SK-N-SH (cell line): Measurements from ENCODE around the gene PCNX1. TPM values are rescaled to one million over a fixed set of nuclear protein-coding genes. Genes with fewer than 3 reads are reported as not detected.

Experiments
- CTCF ChIA-PET: fragments of 300-600, 350-600 bp; formaldehyde crosslinking; extraction: SDS; loops from one replicate; lab custom pipeline; 2021; lab: Yijun Ruan, JAX
- POLR2A ChIA-PET: fragments of 350-600 bp; sonication (Branson Sonifier 250); formaldehyde crosslinking; extraction: SDS; loops from one replicate; lab custom pipeline; 2020; ENCODE audit warnings: antibody characterized with exemption, inconsistent platforms; lab: Yijun Ruan, JAX
- DNase-seq: peaks from one replicate; pipeline ENCODE4 v3.0.0; 2012
- H2AFZ ChIP-seq: fragments of 200-600 bp; sonication (generic); 2 replicates; pipeline ENCODE4 v1.8.1; 2016; ENCODE audit warnings: antibody characterized with exemption, mild to moderate bottlenecking, low read depth
- H3F3A ChIP-seq: fragments of 200-600 bp; sonication (generic); replicated peaks from 2 replicates; pipeline ENCODE3; 2016; ENCODE audit warnings: antibody characterized with exemption, mild to moderate bottlenecking; ENCODE audit not compliant: insufficient read depth
- H3K27ac ChIP-seq, 2 experiments: fragments of 200-500 bp in 1 of 2; fragments of 200-600 bp in 1 of 2; sonication (Bioruptor generic) in 1 of 2; sonication (generic), shearing (Covaris generic) in 1 of 2; 2 replicates each; pipeline versions ENCODE4 v1.5.1 to v1.6.1; 2014 to 2016; ENCODE audit warnings: low read depth in 2 of 2, inconsistent platforms in 1 of 2, low read length in 1 of 2, mild to moderate bottlenecking in 1 of 2, mixed read lengths in 1 of 2
- H3K27me3 ChIP-seq: fragments of 200-600 bp; sonication (generic), shearing (Covaris generic); 2 replicates; pipeline ENCODE4 v1.6.1; 2016; ENCODE audit warnings: mixed run types; ENCODE audit not compliant: insufficient read depth
- H3K36me3 ChIP-seq, 2 experiments: fragments of 200-500 bp in 1 of 2; fragments of 200-600 bp in 1 of 2; sonication (Bioruptor generic) in 1 of 2; sonication (generic) in 1 of 2; replicated peaks in 1 of 2; 2 replicates each; pipeline versions ENCODE3 to v1.5.1; 2014 to 2016; ENCODE audit warnings: low read length in 1 of 2, mild to moderate bottlenecking in 1 of 2; ENCODE audit not compliant: insufficient read depth in 2 of 2, control insufficient read depth in 1 of 2
- H3K4me1 ChIP-seq, 2 experiments: fragments of 200-500 bp in 1 of 2; fragments of 200-600 bp in 1 of 2; sonication (Bioruptor generic) in 1 of 2; sonication (generic), shearing (Covaris generic) in 1 of 2; 2 replicates each; pipeline versions ENCODE4 v1.5.1 to v1.6.1; 2014 to 2016; ENCODE audit warnings: low read depth in 1 of 2, low read length in 1 of 2, mixed run types in 1 of 2; ENCODE audit not compliant: insufficient read depth in 2 of 2, control insufficient read depth in 1 of 2
- H3K4me2 ChIP-seq: fragments of 200-600 bp; sonication (generic), shearing (Covaris generic); 2 replicates; pipeline ENCODE4 v1.6.1; 2017; ENCODE audit warnings: mixed run types
- H3K4me3 ChIP-seq, 2 experiments: fragments of 200-500 bp in 1 of 2; fragments of 200-600 bp in 1 of 2; sonication (Bioruptor generic) in 1 of 2; sonication (generic), shearing (Covaris generic) in 1 of 2; 2 replicates each; pipeline versions ENCODE4 v1.5.1 to v1.8.1; 2014 to 2016; ENCODE audit warnings: low read depth in 2 of 2, inconsistent platforms in 1 of 2, low read length in 1 of 2, mild to moderate bottlenecking in 1 of 2, mixed read lengths in 1 of 2, moderate library complexity in 1 of 2
- H3K79me2 ChIP-seq: fragments of 200-600 bp; sonication (generic); 2 replicates; pipeline ENCODE4 v1.8.1; 2017; ENCODE audit warnings: mild to moderate bottlenecking; ENCODE audit not compliant: insufficient read depth
- H3K9ac ChIP-seq: fragments of 200-600 bp; sonication (generic); 2 replicates; pipeline ENCODE4 v1.6.1; 2017; ENCODE audit warnings: mixed run types
- H3K9me2 ChIP-seq: fragments of 200-600 bp; sonication (generic); 2 replicates; pipeline ENCODE4 v1.6.1; 2017; ENCODE audit warnings: mixed run types
- H3K9me3 ChIP-seq: fragments of 200-600 bp; sonication (generic); 2 replicates; pipeline ENCODE4 v1.6.1; 2017; ENCODE audit warnings: mixed run types, mild to moderate bottlenecking, moderate library complexity
- H4K20me1 ChIP-seq: fragments of 200-600 bp; sonication (generic); 2 replicates; pipeline ENCODE4 v1.6.1; 2017; ENCODE audit warnings: mild to moderate bottlenecking, mixed run types; ENCODE audit not compliant: insufficient read depth
- CHD2 ChIP-seq: fragments of 150-350 bp; IDR thresholded peaks from 2 replicates; pipeline ENCODE4 v1.6.1; 2018; ENCODE audit warnings: low read length; ENCODE audit not compliant: partially characterized antibody
- ELF1 ChIP-seq: IDR thresholded peaks from 2 replicates; pipeline ENCODE4 v1.4.0; 2012
- EZH2phosphoT487 ChIP-seq: fragments of 200-600 bp; sonication (generic); IDR thresholded peaks from 2 replicates; pipeline ENCODE4 v1.6.1; 2017; ENCODE audit warnings: low read depth, mixed run types, mild to moderate bottlenecking, antibody characterized with exemption, moderate library complexity, borderline replicate concordance
- FOXJ3 ChIP-seq: sonication (generic); formaldehyde crosslinking; IDR thresholded peaks from 2 replicates; pipeline ENCODE4 v1.5.1; 2020; ENCODE audit warnings: mild to moderate bottlenecking, missing genetic modification reagents
- GABPA ChIP-seq: IDR thresholded peaks from 2 replicates; pipeline ENCODE4 v1.4.0; 2012; ENCODE audit warnings: low read depth, mild to moderate bottlenecking
- GATA2 ChIP-seq: sonication (generic); formaldehyde crosslinking; IDR thresholded peaks from 2 replicates; pipeline ENCODE4 v1.5.0; 2020; ENCODE audit warnings: mild to moderate bottlenecking, missing genetic modification reagents
- JUND ChIP-seq: IDR thresholded peaks from 2 replicates; pipeline ENCODE4 v1.4.0; 2012
- POLR2AphosphoS5 ChIP-seq: IDR thresholded peaks from 2 replicates; pipeline ENCODE4 v1.6.1; 2012; ENCODE audit warnings: low read depth, low read length
- RCOR1 ChIP-seq: fragments of 150-350 bp; IDR thresholded peaks from 2 replicates; pipeline ENCODE4 v1.6.1; 2017; ENCODE audit warnings: antibody characterized with exemption, low read length
- RFX5 ChIP-seq: IDR thresholded peaks from 2 replicates; pipeline ENCODE4 v1.6.1; 2012; ENCODE audit warnings: mild to moderate bottlenecking, improper control_type of control experiment, low read length
- TCF12 ChIP-seq: IDR thresholded peaks from 2 replicates; pipeline ENCODE4 v1.4.0; 2012
- YY1 ChIP-seq: IDR thresholded peaks from 2 replicates; pipeline ENCODE4 v1.4.0; 2012; ENCODE audit warnings: low read depth, mild to moderate bottlenecking
- WGBS: methylation state at CpG from one replicate; pipeline ENCODE4 v1.1.6; 2017; ENCODE audit warnings: low lambda C conversion rate; 5-methylcytosine and 5-hydroxymethylcytosine counted together
- polyA plus RNA-seq, 3 experiments: library from polyadenylated mRNA; depleted of rRNA; stranded (reverse); fragments of >200 nt; gene quantifications; 2 replicates each; pipeline ENCODE4 v1.2.3, GENCODE V29; 2012
- TF ChIP-seq, protein P1 (sequence below): IDR thresholded peaks from 2 replicates; pipeline ENCODE4 v1.4.0; 2012; ENCODE audit warnings: low read depth, borderline replicate concordance
- TF ChIP-seq, protein P2 (sequence below): fragments of 200-600 bp; sonication (generic); IDR thresholded peaks from 2 replicates; pipeline ENCODE4 v1.6.1; 2017; ENCODE audit warnings: antibody characterized with exemption, mild to moderate bottlenecking, moderate library complexity
- TF ChIP-seq, protein P3 (sequence below): fragments of 150-350 bp; IDR thresholded peaks from 2 replicates; pipeline ENCODE4 v1.6.1; 2017; ENCODE audit warnings: antibody characterized with exemption, low read length, low read depth, borderline replicate concordance

PCNX1 gene
- polyA plus RNA-seq, 1 of the 3 experiments (the other 2 are of a cell fraction), result 9.4 TPM

DNA sequence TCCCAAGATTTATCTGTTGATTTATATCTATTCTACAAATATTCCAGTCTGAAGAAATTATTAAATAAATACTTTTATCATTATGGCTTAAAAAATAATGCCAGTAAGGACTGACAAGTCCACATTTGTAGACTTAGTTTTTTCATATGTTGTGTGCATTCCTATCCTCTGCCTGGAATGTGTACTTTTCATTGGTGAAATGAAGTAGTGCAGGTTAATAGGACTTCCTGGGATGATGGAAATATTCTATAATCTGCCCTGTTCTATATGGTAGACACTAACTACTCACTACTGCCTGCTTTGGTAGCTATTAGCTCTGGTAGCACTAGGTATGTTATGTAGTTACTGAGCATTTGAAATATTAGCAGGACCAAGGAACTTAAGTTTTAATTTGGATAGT, 86.7 kb downstream of the PCNX1 start:
- Histone ChIP-seq H3K9me3 (no peaks in the 10 kb centered on the region), H3K9me2 (0 out of 2 replicates have a peak, but pooled peaks cover 3% of the 10 kb centered on the region), H3K4me1 (no peaks in the 10 kb centered on the region; a peak in 2 of 4 replicates), H3K27me3 (no peaks in the 10 kb centered on the region), H3K27ac (no peak overlapping the region), H3K4me3 (no peak overlapping the region), H3K79me2 (peaks cover 23% of the 10 kb centered on the region), H3K9ac (no peak overlapping the region), H4K20me1 (no peaks in the 10 kb centered on the region), H2AFZ (no peak overlapping the region), H3K36me3 (peaks cover 22 to 30% of the 10 kb centered on the region in 2 experiments), H3F3A (peaks cover 8% of the 10 kb centered on the region), H3K4me2 (no peak overlapping the region)
- CTCF ChIA-PET, result interaction anchor here (0.6 kb wide), 1 partner anchor 18 kb away, joined by 3 read pairs; no protein-coding TSS in a partner anchor
- TF ChIP-seq FOXJ3 (CRISPR knock-in tag) (no peak), RCOR1 (no peak)
- TF ChIP-seq, protein P1, sequence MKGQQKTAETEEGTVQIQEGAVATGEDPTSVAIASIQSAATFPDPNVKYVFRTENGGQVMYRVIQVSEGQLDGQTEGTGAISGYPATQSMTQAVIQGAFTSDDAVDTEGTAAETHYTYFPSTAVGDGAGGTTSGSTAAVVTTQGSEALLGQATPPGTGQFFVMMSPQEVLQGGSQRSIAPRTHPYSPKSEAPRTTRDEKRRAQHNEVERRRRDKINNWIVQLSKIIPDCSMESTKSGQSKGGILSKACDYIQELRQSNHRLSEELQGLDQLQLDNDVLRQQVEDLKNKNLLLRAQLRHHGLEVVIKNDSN, result no peak
- TF ChIP-seq, protein P2, sequence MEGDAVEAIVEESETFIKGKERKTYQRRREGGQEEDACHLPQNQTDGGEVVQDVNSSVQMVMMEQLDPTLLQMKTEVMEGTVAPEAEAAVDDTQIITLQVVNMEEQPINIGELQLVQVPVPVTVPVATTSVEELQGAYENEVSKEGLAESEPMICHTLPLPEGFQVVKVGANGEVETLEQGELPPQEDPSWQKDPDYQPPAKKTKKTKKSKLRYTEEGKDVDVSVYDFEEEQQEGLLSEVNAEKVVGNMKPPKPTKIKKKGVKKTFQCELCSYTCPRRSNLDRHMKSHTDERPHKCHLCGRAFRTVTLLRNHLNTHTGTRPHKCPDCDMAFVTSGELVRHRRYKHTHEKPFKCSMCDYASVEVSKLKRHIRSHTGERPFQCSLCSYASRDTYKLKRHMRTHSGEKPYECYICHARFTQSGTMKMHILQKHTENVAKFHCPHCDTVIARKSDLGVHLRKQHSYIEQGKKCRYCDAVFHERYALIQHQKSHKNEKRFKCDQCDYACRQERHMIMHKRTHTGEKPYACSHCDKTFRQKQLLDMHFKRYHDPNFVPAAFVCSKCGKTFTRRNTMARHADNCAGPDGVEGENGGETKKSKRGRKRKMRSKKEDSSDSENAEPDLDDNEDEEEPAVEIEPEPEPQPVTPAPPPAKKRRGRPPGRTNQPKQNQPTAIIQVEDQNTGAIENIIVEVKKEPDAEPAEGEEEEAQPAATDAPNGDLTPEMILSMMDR, result no peak
- POLR2A ChIA-PET, result no interaction called here
- DNase-seq, result no peak

- Histone ChIP-seq H4K20me1 (no peaks in the 10 kb centered on the region), H3K4me2 (no peak overlapping the region), H3K9me2 (0 out of 2 replicates have a peak, but pooled peaks cover 3% of the 10 kb centered on the region), H3F3A (peaks cover 5% of the 10 kb centered on the region), H3K79me2 (peaks cover 23% of the 10 kb centered on the region), H3K9ac (no peak overlapping the region), H3K27ac (no peak overlapping the region), H2AFZ (no peak overlapping the region), H3K36me3 (peaks cover 22 to 26% of the 10 kb centered on the region in 2 experiments), H3K4me3 (no peak overlapping the region), H3K4me1 (no peaks in the 10 kb centered on the region; a peak in 2 of 4 replicates), H3K9me3 (no peaks in the 10 kb centered on the region), H3K27me3 (no peaks in the 10 kb centered on the region)
- ChIA-PET CTCF (no interaction called here), POLR2A (no interaction called here)
- no peak for TF ChIP-seq CHD2
- WGBS, result 85% methylated on average over 1 of the region's 1 CpG
- DNase-seq, result no peak
These were observed 88.0 kb downstream of the PCNX1 start for GRCh38 chr14:70995211-70995610.

- DNase-seq, result no peak
- no peaks in the 10 kb centered on the region for H4K20me1 ChIP-seq
- no peaks in the 10 kb centered on the region for H3K27me3 ChIP-seq
- H3K36me3 ChIP-seq, result peaks cover 21 to 25% of the 10 kb centered on the region in 2 experiments
- H3K4me1 ChIP-seq, result no peaks in the 10 kb centered on the region; a peak in 2 of 4 replicates
- ChIA-PET CTCF (no interaction called here), POLR2A (no interaction called here)
- H3K79me2 ChIP-seq, result peaks cover 26% of the 10 kb centered on the region
- 93% methylated on average over 3 of the region's 3 CpGs for WGBS
- no peaks in the 10 kb centered on the region for H3K9me3 ChIP-seq
- H2AFZ ChIP-seq, result no peak overlapping the region
- no peak overlapping the region for H3K4me2 ChIP-seq
- peaks cover 5% of the 10 kb centered on the region for H3F3A ChIP-seq
- H3K27ac ChIP-seq, result no peak overlapping the region
- H3K9me2 ChIP-seq, result 0 out of 2 replicates have a peak, but pooled peaks cover 3% of the 10 kb centered on the region
- H3K4me3 ChIP-seq, result no peak overlapping the region
- no peak overlapping the region for H3K9ac ChIP-seq
- TF ChIP-seq, protein P1, result no peak
- TF ChIP-seq RFX5 (no peak), POLR2AphosphoS5 (no peak), ELF1 (no peak), GATA2 (CRISPR knock-in tag) (no peak), FOXJ3 (CRISPR knock-in tag) (no peak), GABPA (no peak), EZH2phosphoT487 (no peak), JUND (no peak), YY1 (no peak), TCF12 (no peak)
- TF ChIP-seq, protein P3, sequence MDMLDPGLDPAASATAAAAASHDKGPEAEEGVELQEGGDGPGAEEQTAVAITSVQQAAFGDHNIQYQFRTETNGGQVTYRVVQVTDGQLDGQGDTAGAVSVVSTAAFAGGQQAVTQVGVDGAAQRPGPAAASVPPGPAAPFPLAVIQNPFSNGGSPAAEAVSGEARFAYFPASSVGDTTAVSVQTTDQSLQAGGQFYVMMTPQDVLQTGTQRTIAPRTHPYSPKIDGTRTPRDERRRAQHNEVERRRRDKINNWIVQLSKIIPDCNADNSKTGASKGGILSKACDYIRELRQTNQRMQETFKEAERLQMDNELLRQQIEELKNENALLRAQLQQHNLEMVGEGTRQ, result no peak
These were observed 88.4 kb downstream of the PCNX1 start for GRCh38 chr14:70995671-70996070.
